ENCODE measurements around the gene SMIM15. TPM values are rescaled to one million over a fixed set of nuclear protein-coding genes. Genes with fewer than 3 reads are reported as not detected.
A peak's percentile ranks its signal among the peaks of the same experiment; 100 is the strongest.

The SMIM15 gene
- total and polyA plus RNA-seq, 9 donors, result 17.6 to 59.3 (median 42.2) TPM

- Histone ChIP-seq H3K27me3 (no peaks in the 10 kb centered on the region), H3K27ac (no peak overlapping the region), H3K4me1 (ENCODE audit: insufficient read depth) (peaks cover under 1% of the 10 kb centered on the region), H3K36me3 (no peaks in the 10 kb centered on the region), H3K9me3 (no peaks in the 10 kb centered on the region), H3K4me3 (no peak overlapping the region)
- intact Hi-C loops (cut with DNase I), result no loop called here
- TF ChIP-seq EP300 (IDR thresholded peaks at IDR 0.05) (no peak), POLR2A (IDR thresholded peaks at IDR 0.05) (no peak), CTCF (IDR thresholded peaks at IDR 0.05) (no peak)
- DNase-seq, result no peak
- 89 to 95% (median 92%) methylated on average over 8 of the region's 8 CpGs for WGBS, 3 donors
These were observed 6.7 kb upstream of the SMIM15 start for GRCh38 chr5:61168951-61169350.

- no peaks in the 10 kb centered on the region for H3K36me3 ChIP-seq
- no peak overlapping the region for H3K4me3 ChIP-seq
- H3K27ac ChIP-seq, result no peak overlapping the region
- H3K27me3 ChIP-seq, result no peaks in the 10 kb centered on the region
- WGBS, 3 donors, result 53 to 66% (median 56%) methylated on average over 4 of the region's 4 CpGs
- DNase-seq, result no peak
- H3K9me3 ChIP-seq, result no peaks in the 10 kb centered on the region
- intact Hi-C loops (cut with DNase I), result no loop called here
- no peak for TF ChIP-seq EP300 (IDR thresholded peaks at IDR 0.05)
- TF ChIP-seq POLR2A (IDR thresholded peaks at IDR 0.05), result no peak
- no peak for TF ChIP-seq CTCF (IDR thresholded peaks at IDR 0.05)
- peaks cover 3% of the 10 kb centered on the region for H3K4me1 ChIP-seq (ENCODE audit: insufficient read depth)
These were observed 5.1 kb upstream of the SMIM15 start for GRCh38 chr5:61167382-61167781.

- Histone ChIP-seq H3K27me3 (no peaks in the 10 kb centered on the region), H3K27ac (no peak overlapping the region), H3K36me3 (no peaks in the 10 kb centered on the region), H3K4me3 (no peak overlapping the region), H3K4me1 (ENCODE audit: insufficient read depth) (peaks cover 3% of the 10 kb centered on the region), H3K9me3 (no peaks in the 10 kb centered on the region)
- intact Hi-C loops (cut with DNase I), result loop anchor here in 1 of 4 donors (5.0 kb wide), 1 partner anchor 168 kb away; the partner anchor contains the start of gene ZSWIM6
- no peak for TF ChIP-seq CTCF (IDR thresholded peaks at IDR 0.05)
- no peak for TF ChIP-seq EP300 (IDR thresholded peaks at IDR 0.05)
- TF ChIP-seq POLR2A (IDR thresholded peaks at IDR 0.05), result no peak
- DNase-seq, result no peak
- 96 to 97% (median 96%) methylated on average over 13 of the region's 13 CpGs for WGBS, 3 donors
These were observed 1.6 kb upstream of the SMIM15 start for GRCh38 chr5:61163905-61164304.

- no peaks in the 10 kb centered on the region for H3K36me3 ChIP-seq
- H3K4me1 ChIP-seq (ENCODE audit: insufficient read depth), result peaks cover 3% of the 10 kb centered on the region
- H3K9me3 ChIP-seq, result no peaks in the 10 kb centered on the region
- DNase-seq, result peak in 1 of 5 donors; percentile 31
- intact Hi-C loops (cut with DNase I), result loop anchor here in 2 of 4 donors (1.0 to 5.0 kb wide), 2 partner anchors 169 kb away; partner anchors contain the start of gene ZSWIM6 (in 2 of the 2)
- TF ChIP-seq POLR2A (IDR thresholded peaks at IDR 0.05) (peak; percentile 4), EP300 (IDR thresholded peaks at IDR 0.05) (no peak), CTCF (IDR thresholded peaks at IDR 0.05) (no peak)
- peak overlapping the region; percentile 83 for H3K4me3 ChIP-seq
- 13 to 19% (median 13%) methylated on average over 14 of the region's 14 CpGs for WGBS, 3 donors
- H3K27me3 ChIP-seq, result no peaks in the 10 kb centered on the region
- peak overlapping the region; percentile 86 to 91 for H3K27ac ChIP-seq
These were observed 732 bp upstream of the SMIM15 start for GRCh38 chr5:61162832-61163567.

Data from ovary (tissue), 9 donors.